ENCODE data around the gene MINK1. TPM values are rescaled to one million over a fixed set of nuclear protein-coding genes. Genes with fewer than 3 reads are reported as not detected.

MINK1 gene
- total RNA-seq, 6 donors from 2014 or later, result 52.3 to 311 (median 136) TPM

DNA sequence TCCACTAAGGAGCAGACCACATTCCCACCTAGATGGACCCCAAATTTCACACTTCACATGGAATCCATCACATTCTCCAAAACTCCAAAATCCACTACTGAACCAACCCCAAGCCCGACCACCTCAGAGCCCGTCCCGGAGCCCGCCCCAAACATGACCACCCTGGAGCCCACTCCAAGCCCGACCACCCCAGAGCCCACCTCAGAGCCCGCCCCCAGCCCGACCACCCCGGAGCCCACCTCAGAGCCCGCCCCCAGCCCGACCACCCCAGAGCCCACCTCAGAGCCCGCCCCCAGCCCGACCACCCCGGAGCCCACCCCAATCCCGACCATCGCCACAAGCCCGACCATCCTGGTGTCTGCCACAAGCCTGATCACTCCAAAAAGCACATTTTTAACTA, 100.5 kb downstream of the MINK1 start:
- peak overlapping the region in 1 of 4 donors; percentile 36 for H3K27ac ChIP-seq
- H3K4me3 ChIP-seq, result no peak overlapping the region
- no peak for ATAC-seq (ENCODE audit: low FRiP score in 2 of 2)
- H3K36me3 ChIP-seq, result peaks cover 8 to 25% (median 16%) of the 10 kb centered on the region in 4 donors
- no peaks in the 10 kb centered on the region for H3K27me3 ChIP-seq
- no peak for DNase-seq
- no peaks in the 10 kb centered on the region for H3K9me3 ChIP-seq
- WGBS, 2 donors, result 82 to 85% methylated on average over 4 to 9 of the region's 16 CpGs
- TF ChIP-seq, protein P1, sequence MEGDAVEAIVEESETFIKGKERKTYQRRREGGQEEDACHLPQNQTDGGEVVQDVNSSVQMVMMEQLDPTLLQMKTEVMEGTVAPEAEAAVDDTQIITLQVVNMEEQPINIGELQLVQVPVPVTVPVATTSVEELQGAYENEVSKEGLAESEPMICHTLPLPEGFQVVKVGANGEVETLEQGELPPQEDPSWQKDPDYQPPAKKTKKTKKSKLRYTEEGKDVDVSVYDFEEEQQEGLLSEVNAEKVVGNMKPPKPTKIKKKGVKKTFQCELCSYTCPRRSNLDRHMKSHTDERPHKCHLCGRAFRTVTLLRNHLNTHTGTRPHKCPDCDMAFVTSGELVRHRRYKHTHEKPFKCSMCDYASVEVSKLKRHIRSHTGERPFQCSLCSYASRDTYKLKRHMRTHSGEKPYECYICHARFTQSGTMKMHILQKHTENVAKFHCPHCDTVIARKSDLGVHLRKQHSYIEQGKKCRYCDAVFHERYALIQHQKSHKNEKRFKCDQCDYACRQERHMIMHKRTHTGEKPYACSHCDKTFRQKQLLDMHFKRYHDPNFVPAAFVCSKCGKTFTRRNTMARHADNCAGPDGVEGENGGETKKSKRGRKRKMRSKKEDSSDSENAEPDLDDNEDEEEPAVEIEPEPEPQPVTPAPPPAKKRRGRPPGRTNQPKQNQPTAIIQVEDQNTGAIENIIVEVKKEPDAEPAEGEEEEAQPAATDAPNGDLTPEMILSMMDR (IDR thresholded peaks at IDR 0.05), result no peak
- TF ChIP-seq POLR2AphosphoS5 (IDR thresholded peaks at IDR 0.05) (no peak), POLR2A (IDR thresholded peaks at IDR 0.05) (no peak), EP300 (IDR thresholded peaks at IDR 0.05) (no peak)
- peaks cover 12 to 23% (median 13%) of the 10 kb centered on the region in 4 donors for H3K4me1 ChIP-seq

DNA sequence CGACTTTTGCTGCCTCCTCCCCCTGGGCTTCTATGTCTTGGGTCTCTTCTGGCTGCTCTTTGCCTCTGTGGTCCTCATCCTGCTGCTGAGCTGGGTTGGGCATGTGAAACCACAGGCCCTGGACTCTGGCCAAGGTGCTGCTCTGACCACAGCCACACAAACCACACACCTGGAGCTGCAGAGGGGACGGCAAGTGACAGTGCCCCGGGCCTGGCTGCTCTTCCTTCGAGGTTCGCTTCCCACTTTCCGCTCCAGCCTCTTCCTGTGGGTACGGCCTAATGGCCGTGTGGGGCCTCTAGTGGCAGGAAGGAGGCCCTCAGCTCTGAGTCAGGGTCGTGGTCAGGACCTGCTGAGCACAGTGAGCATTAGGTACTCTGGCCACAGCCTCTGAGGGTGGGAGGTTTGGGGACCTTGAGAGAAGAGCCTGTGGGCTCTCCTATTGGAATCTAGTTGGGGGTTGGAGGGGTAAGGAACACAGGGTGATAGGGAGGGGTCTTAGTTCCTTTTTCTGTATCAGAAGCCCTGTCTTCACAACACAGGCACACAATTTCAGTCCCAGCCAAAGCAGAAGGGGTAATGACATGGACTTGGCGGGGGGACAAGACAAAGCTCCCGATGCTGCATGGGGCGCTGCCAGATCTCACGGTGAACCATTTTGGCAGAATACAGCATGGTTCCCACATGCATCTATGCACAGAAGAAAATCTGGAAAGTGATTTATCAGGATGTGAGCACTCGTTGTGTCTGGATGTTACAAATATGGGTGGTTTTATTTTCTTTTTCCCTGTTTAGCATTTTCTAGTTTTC, 101.2 kb downstream of the MINK1 start:
- H3K36me3 ChIP-seq, result peaks cover 8 to 25% (median 16%) of the 10 kb centered on the region in 4 donors
- 10 to 29% methylated on average over 13 to 14 of the region's 14 CpGs for WGBS, 2 donors
- no peaks in the 10 kb centered on the region for H3K27me3 ChIP-seq
- no peak overlapping the region for H3K4me3 ChIP-seq
- ATAC-seq (ENCODE audit: low FRiP score in 2 of 2) (peak in 1 of 2 donors; percentile 49), DNase-seq (peak in 1 of 2 donors; percentile 46)
- TF ChIP-seq POLR2A (IDR thresholded peaks at IDR 0.05), result no peak
- TF ChIP-seq POLR2AphosphoS5 (IDR thresholded peaks at IDR 0.05), result no peak
- TF ChIP-seq, protein P1 (IDR thresholded peaks at IDR 0.05), result peak in 1 of 6 experiments; percentile 18
- no peak for TF ChIP-seq EP300 (IDR thresholded peaks at IDR 0.05)
- peak overlapping the region in 1 of 4 donors; percentile 36 for H3K27ac ChIP-seq
- no peaks in the 10 kb centered on the region for H3K9me3 ChIP-seq
- peaks cover 20 to 30% (median 21%) of the 10 kb centered on the region in 4 donors for H3K4me1 ChIP-seq

DNA sequence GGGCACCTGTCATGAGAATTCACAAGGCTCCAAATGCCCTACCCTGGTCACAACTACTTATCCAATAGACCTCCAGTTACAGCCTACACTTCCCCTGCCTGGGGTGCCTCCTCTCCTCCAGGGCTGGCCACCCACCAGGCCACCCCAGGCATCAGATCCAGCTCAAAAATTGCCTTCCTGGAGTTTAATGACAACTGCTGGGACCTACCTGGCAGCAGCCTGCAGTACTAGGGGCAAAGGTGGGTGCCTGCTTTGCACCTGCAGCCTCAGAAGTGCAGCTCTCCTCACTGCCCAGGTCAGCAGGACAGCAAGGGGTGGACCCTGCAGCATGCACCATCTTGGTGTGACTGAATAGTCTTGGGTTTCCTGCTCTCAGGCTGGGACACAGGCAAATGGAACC, 102.5 kb downstream of the MINK1 start:
- H3K27ac ChIP-seq, result no peak overlapping the region
- no peak overlapping the region for H3K4me3 ChIP-seq
- TF ChIP-seq POLR2AphosphoS5 (IDR thresholded peaks at IDR 0.05) (no peak), EP300 (IDR thresholded peaks at IDR 0.05) (no peak), POLR2A (IDR thresholded peaks at IDR 0.05) (no peak)
- TF ChIP-seq, protein P1 (IDR thresholded peaks at IDR 0.05), result no peak
- peaks cover 8 to 25% (median 16%) of the 10 kb centered on the region in 4 donors for H3K36me3 ChIP-seq
- H3K9me3 ChIP-seq, result no peaks in the 10 kb centered on the region
- DNase-seq (no peak), ATAC-seq (ENCODE audit: low FRiP score in 2 of 2) (no peak)
- peaks cover 20 to 33% (median 21%) of the 10 kb centered on the region in 4 donors for H3K4me1 ChIP-seq
- H3K27me3 ChIP-seq, result no peaks in the 10 kb centered on the region

DNA sequence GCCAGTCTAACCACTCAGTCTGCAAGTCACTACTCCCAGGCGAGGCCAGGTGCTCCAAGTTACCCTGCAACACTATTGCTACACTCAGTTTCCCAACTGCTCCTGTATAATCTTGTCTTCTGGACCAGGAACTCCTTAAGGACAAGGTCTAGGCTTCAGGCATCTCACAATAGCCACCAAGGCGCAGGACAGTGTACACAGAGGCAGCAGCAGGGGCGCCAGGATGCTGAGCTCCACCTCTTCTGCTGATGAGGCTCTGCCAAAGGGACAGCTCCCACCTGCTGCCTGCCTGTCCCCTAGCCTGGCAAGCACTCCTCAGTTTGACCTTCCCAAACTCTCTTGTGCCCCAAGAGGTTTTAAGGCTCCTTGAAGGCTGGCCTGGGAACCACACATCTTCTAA, 103.3 kb downstream of the MINK1 start:
- Histone ChIP-seq H3K4me1 (peaks cover 28 to 41% (median 29%) of the 10 kb centered on the region in 4 donors), H3K27me3 (no peaks in the 10 kb centered on the region), H3K4me3 (no peak overlapping the region), H3K36me3 (peaks cover 8 to 25% (median 16%) of the 10 kb centered on the region in 4 donors), H3K27ac (no peak overlapping the region), H3K9me3 (no peaks in the 10 kb centered on the region)
- ATAC-seq (ENCODE audit: low FRiP score in 2 of 2) (no peak), DNase-seq (no peak)
- TF ChIP-seq POLR2A (IDR thresholded peaks at IDR 0.05) (no peak), EP300 (IDR thresholded peaks at IDR 0.05) (no peak), POLR2AphosphoS5 (IDR thresholded peaks at IDR 0.05) (no peak)
- TF ChIP-seq, protein P1 (IDR thresholded peaks at IDR 0.05), result no peak
- 100% methylated on average over 1 to 3 of the region's 3 CpGs for WGBS, 2 donors
